Hypothalamus (tissue), 51 donors: ENCODE data around the gene MLF2.
"Not testable (repeated sequence)": the region's sequence is repeated elsewhere in the genome, so short reads cannot be mapped to it uniquely, and the experiment has no call there.

Experiments
- DNase-seq, 51 donors: peaks; one replicate each; lab custom pipeline; 2025; lab: John Stamatoyannopoulos, UW

MLF2 gene

DNA sequence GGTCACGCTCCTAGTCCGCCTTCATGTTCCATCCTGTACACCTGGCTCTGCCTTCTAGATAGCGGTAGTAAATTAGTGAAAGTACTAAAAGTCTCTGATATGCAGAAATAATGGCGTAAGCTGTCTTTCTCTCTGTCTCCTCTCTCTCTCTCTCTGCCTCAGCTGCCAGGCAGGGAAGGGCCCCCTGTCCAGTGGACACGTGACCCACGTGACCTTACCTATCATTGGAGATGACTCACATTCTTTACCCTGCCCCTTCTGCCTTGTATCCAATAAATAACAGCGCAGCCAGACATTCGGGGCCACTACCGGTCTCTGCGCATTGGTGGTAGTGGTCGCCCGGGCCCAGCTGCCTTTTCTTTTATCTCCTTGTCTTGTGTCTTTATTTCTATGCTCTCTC, 10.9 kb downstream of the MLF2 start:
- DNase-seq: not testable (repeated sequence)

GRCh38 chr12:6736754-6737153, 16.2 kb downstream of the MLF2 start:
- no peak for DNase-seq

DNA sequence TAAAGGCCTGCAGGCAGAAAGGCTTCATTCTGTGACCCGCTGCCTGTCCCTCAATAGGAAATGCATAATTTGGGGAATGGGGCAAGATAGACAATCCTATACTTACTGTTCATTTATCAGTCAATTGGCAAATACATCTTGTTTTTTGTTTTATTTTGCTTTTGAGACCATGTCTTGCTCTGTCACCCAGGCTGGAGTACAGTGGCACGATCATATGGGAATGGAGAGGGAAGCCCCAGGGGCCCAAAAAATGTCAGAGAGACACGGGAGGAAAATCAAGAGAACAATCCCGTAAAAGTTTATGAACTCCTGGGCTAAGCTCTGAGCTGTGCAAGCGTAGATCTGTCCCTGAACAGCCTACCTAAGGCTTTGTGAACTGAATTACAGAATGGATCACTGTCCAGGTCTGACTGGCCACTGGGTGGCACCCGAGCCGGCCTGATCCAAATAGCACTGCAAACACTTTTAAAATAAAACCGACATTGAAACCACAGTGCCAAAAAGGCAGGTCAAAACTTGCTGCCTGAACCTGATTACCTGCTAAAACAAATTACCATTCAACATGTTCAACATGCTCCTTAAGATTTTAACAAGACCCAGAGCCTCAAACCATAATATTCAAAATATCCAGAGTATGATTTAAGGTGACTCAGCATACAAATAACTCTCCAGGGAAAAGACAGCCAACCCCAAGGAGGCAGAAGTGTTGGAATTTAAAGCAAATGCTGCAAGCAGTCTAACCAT, 17.3 kb downstream of the MLF2 start:
- peak in 38 of 51 donors; percentile 1 to 63 (median 32) for DNase-seq

- no peak for DNase-seq
These were observed 18.2 kb downstream of the MLF2 start for GRCh38 chr12:6734506-6735387.

DNA sequence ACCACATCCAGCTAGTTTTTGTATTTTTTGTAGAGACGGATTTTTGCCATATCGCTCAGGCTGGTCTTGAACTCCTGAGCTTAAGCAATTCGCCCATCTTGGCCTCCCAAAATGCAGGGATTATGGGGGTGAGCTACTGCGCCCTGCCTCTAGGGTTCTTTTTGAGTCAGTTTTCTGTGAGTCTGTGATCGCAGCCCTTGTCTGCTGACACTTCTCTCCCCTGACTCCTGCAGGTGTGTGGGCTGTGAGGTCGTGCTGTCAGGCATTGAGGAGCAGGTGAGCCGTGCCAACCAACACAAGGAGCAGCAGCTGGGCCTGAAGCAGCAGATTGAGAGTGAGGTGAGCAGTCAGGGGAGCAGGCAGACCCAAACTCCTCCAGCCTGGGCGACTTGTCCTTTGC, 22.8 kb downstream of the MLF2 start:
- DNase-seq: no peak

- DNase-seq: no peak
These were observed 23.8 kb downstream of the MLF2 start for GRCh38 chr12:6729186-6729585.

- DNase-seq: no peak
These were observed 27.6 kb downstream of the MLF2 start for GRCh38 chr12:6725350-6725749.

DNA sequence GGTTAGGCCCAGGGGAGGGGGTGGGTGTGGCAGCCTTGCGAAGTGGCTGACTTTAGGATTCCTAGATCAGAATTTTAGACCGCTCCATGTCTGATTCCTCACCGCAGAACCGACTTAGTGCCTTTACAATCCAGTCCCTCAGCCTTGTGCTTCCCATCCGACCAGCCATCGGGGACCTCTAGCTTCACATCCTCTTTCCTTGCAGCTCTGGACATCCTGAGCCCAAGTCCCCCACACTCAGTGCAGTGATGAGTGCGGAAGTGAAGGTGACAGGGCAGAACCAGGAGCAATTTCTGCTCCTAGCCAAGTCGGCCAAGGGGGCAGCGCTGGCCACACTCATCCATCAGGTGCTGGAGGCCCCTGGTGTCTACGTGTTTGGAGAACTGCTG, 28.5 kb downstream of the MLF2 start:
- peak in 7 of 51 donors; percentile 5 to 63 (median 39) for DNase-seq

GRCh38 chr12:6723607-6724408, 29.1 kb downstream of the MLF2 start, which contains the start of gene COPS7A:
Gene COPS7A, plus strand, starts transcription at chr12:6724046. Its CDS starts 611 bp downstream, at chr12:6724657.
- peak; percentile 60 to 99 (median 97) for DNase-seq

GRCh38 chr12:6722863-6723262, 30.1 kb downstream of the MLF2 start:
- DNase-seq: no peak

DNA sequence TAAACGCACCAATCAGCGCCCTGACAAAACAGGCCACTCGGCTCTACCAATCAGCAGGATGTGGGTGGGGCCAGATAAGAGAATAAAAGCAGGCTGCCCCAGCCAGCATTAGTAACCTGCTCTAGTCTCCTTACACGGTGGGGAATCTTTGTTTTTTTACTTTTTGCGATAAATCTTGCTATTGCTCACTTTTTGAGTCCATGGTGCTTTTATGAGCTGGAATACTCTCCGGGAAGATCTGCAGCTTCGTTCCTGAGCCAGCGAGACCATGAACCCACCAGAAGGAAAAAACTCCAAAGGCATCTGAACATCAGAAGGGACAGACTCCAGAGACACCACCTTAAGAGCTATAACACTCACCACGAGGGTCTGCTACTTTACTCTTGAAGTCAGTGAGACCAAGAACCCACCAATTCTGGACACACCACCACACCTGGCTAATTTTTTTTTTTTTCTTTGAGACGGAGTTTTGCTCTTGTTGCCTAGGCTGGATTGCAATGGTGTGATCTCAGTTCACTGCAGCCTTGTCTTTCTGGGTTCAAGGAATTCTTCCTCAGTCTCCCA, 36.0 kb downstream of the MLF2 start:
- DNase-seq: no peak

GRCh38 chr12:6716031-6716873, 36.7 kb downstream of the MLF2 start:
- not testable (repeated sequence) for DNase-seq

DNA sequence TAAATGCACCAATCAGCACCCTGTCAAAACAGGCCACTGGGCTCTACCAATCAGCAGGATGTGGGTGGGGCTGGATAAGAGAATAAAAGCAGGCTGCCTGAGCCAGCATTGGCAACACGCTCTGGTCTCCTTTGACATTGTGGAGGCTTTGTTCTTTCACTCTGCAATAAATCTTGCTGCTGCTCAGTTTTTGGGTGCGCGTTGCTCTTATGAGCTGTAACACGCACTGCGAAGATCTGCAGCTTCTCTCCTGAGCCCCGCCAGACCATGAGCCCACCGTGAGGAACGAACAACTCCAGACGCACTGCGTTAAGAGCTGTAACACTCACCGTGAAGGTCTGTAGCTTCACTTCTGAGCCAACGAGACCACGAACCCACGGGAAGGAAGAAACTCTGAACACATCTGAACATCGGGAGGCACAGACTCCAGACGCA, 44.0 kb downstream of the MLF2 start:
- DNase-seq: no peak

- DNase-seq: not testable (repeated sequence)
These were observed 44.6 kb downstream of the MLF2 start for GRCh38 chr12:6708351-6708750.

- no peak for DNase-seq
These were observed 49.3 kb downstream of the MLF2 start for GRCh38 chr12:6703631-6704030.

DNA sequence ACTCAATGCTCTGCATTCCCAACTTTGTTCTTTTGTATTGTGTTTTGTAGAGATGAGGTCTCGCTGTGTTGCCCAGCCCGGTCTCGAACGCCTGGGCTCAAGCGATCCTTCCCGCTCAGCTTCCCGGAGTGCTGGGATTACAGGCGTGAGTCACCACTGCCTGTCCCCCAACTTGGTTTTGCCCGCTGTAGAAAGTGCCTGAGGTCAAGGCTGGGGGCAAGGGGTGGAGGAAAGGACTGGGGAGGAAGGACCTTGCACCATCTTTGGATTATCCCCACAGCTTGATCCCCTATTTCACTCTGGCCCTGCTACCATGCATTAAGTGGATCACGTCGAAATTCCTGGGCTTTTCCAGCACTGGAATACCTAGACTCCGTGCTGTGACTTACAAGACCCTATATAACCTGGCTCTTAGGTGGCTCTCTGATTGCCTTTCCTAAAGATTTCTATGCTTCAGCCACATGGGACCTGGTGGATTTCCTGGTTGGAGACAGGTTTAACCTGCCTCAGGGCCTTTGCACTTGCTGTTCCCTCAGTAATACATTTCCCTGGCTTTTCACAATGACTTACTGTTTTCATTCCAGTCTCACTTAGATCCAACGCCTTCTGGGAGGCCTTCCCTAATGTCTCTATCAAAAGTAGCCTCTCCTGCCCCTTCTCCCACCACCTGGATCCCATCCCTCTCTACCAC, 51.7 kb downstream of the MLF2 start:
- no peak for DNase-seq

- peak in 20 of 51 donors; percentile 6 to 52 (median 22) for DNase-seq
These were observed 52.3 kb downstream of the MLF2 start, which contains the start of gene PIANP for GRCh38 chr12:6700646-6701051. Gene PIANP, minus strand, starts transcription at chr12:6700815. Its CDS starts 2,754 bp downstream, at chr12:6698061.

DNA sequence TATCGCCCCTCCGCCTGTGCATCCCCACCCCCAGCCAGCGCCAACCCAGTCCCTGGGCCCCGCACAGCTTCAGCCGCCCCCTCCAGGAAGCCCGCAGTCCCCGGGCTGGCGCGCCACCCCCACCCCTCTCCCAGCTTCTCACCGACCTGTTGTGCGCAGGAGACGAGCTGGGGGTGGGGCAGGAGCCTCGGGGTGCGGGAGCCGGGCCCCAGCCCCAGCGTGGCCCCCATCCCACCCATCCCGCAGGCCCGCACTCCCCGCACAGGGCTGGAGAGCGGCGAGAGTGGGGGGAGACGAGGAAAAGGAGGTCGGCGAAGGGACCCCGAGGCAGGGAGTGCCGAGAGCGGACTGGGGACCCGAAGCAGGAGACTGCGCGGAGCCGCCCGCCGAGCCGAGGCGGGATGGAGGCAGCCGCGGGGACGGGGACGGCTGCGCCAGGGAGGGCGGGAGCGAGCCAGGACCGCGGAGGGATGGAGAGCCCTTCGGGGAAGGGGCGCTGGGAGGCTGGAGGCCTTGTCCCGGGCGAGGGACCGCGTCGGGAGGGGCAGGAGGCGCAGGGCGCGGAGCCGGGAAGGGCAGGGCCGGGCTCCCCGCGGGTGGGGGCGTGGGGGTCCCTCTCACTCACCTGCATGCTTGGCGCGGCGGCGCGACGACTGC, 52.8 kb downstream of the MLF2 start:
- peak in 10 of 51 donors; percentile 6 to 35 (median 16) for DNase-seq
